HG02970 (cell line): ENCODE measurements around the gene CDKL4.
"Not testable (repeated sequence)": the region's sequence is repeated elsewhere in the genome, so short reads cannot be mapped to it uniquely, and the experiment has no call there.

Source experiments
- ATAC-seq: cut with Tn5 transposase; IDR thresholded peaks from one replicate; pipeline ENCODE4 v1.9.1; 2021; ENCODE audit warnings: mild to moderate bottlenecking, moderate library complexity, moderate number of reproducible peaks; ENCODE audit not compliant: unreplicated experiment, low FRiP score

The CDKL4 gene

GRCh38 chr2:39243469-39244123 is at the start of gene CDKL4:
Gene CDKL4, minus strand, starts transcription at chr2:39243970.
- no peak for ATAC-seq

- ATAC-seq = no peak
Observed at GRCh38 chr2:39290433-39290832, 46.7 kb upstream of the CDKL4 start.

- no peak for ATAC-seq
Observed at GRCh38 chr2:39289609-39290008, 45.8 kb upstream of the CDKL4 start.

GRCh38 chr2:39283561-39283960 is 39.8 kb upstream of the CDKL4 start:
- no peak for ATAC-seq

GRCh38 chr2:39281391-39281790 is 37.6 kb upstream of the CDKL4 start:
- no peak for ATAC-seq

- no peak for ATAC-seq
Observed at GRCh38 chr2:39275016-39275415, 31.2 kb upstream of the CDKL4 start.

GRCh38 chr2:39269941-39270340 is 26.2 kb upstream of the CDKL4 start:
- no peak for ATAC-seq

GRCh38 chr2:39266916-39267434 is 23.2 kb upstream of the CDKL4 start:
- no peak for ATAC-seq

GRCh38 chr2:39266139-39266805 is 22.5 kb upstream of the CDKL4 start:
- no peak for ATAC-seq

GRCh38 chr2:39265315-39265714 is 21.5 kb upstream of the CDKL4 start:
- ATAC-seq = no peak

- ATAC-seq = no peak
Observed at GRCh38 chr2:39264733-39265132, 21.0 kb upstream of the CDKL4 start.

GRCh38 chr2:39260087-39260486 is 16.3 kb upstream of the CDKL4 start:
- no peak for ATAC-seq

- no peak for ATAC-seq
Observed at GRCh38 chr2:39256040-39256439, 12.3 kb upstream of the CDKL4 start.

- ATAC-seq = no peak
Observed at GRCh38 chr2:39252888-39253518, 9.2 kb upstream of the CDKL4 start.

GRCh38 chr2:39247512-39248043 is 3.8 kb upstream of the CDKL4 start:
- ATAC-seq = no peak

GRCh38 chr2:39246382-39246980 is 2.7 kb upstream of the CDKL4 start:
- no peak for ATAC-seq

- ATAC-seq = not testable (repeated sequence)
Observed at GRCh38 chr2:39244963-39245625, 1.3 kb upstream of the CDKL4 start.

GRCh38 chr2:39244241-39244862 is 582 bp upstream of the CDKL4 start:
- ATAC-seq = not testable (repeated sequence)

- ATAC-seq = no peak
Observed at GRCh38 chr2:39241588-39241987, 2.2 kb downstream of the CDKL4 start.

- ATAC-seq = no peak
Observed at GRCh38 chr2:39240758-39241157, 3.0 kb downstream of the CDKL4 start.
